IMR-90 (cell line): Measurements from ENCODE around the gene SCGB1C1. TPM values are rescaled to one million over a fixed set of nuclear protein-coding genes. Genes with fewer than 3 reads are reported as not detected.

Experiments used
- ATAC-seq: fragments of 200-7000 bp; cut with Tn5 transposase; 2 replicates; pipeline ENCODE4 v1.9.1; 2020; ENCODE audit warnings: low read depth, mild to moderate bottlenecking, moderate library complexity
- BruUV-seq: library from RNA; stranded (reverse); fragments of 400-500 nt; replicated peaks from 2 replicates; lab custom pipeline; 2021; lab: Mats Ljungman, UMichigan
- CTCF ChIA-PET: fragments of 300-600 bp; formaldehyde crosslinking; extraction: SDS; loops from one replicate; lab custom pipeline; 2021; ENCODE audit warnings: antibody characterized with exemption; lab: Yijun Ruan, JAX
- POLR2A ChIA-PET: fragments of 300-600 bp; sonication (Branson Sonifier 250); formaldehyde crosslinking; loops from one replicate; lab custom pipeline; 2022; ENCODE audit warnings: antibody characterized with exemption; ENCODE audit not compliant: unreplicated experiment; lab: Charles Lee
- DNase-seq: peaks from one replicate; pipeline ENCODE4 v3.0.0; 2013
- H2AFZ ChIP-seq: replicated peaks from 2 replicates; pipeline ENCODE3; 2013; ENCODE audit warnings: low read length, mild to moderate bottlenecking; ENCODE audit not compliant: poor library complexity
- H2AK5ac ChIP-seq: 2 replicates; pipeline ENCODE4 v1.6.1; 2013; ENCODE audit warnings: low read depth, low read length, inconsistent platforms
- H2AK9ac ChIP-seq: replicated peaks from 2 replicates; pipeline ENCODE3; 2013; ENCODE audit warnings: mild to moderate bottlenecking, low read depth, low read length, moderate library complexity; ENCODE audit not compliant: poor library complexity
- H2BK120ac ChIP-seq: 2 replicates; pipeline ENCODE4 v1.6.1; 2013; ENCODE audit warnings: low read depth, low read length, inconsistent platforms
- H2BK15ac ChIP-seq: 3 replicates; pipeline ENCODE4 v1.6.1; 2013; ENCODE audit warnings: low read depth, low read length, inconsistent platforms
- H2BK20ac ChIP-seq: 2 replicates; pipeline ENCODE4 v1.6.1; 2013; ENCODE audit warnings: low read depth, mild to moderate bottlenecking, inconsistent platforms, low read length, moderate library complexity
- H2BK5ac ChIP-seq: 2 replicates; pipeline ENCODE4 v1.6.1; 2013; ENCODE audit warnings: mild to moderate bottlenecking, low read depth, low read length, inconsistent platforms; ENCODE audit not compliant: poor library complexity, severe bottlenecking
- H3K14ac ChIP-seq: replicated peaks from 2 replicates; pipeline ENCODE4 v1.6.1; 2013; ENCODE audit warnings: low read depth, low read length, inconsistent platforms
- H3K18ac ChIP-seq: 2 replicates; pipeline ENCODE4 v1.6.1; 2013; ENCODE audit warnings: low read depth, low read length, control low read depth
- H3K23ac ChIP-seq: 2 replicates; pipeline ENCODE4 v1.6.1; 2013; ENCODE audit warnings: low read depth, low read length, inconsistent platforms
- H3K27ac ChIP-seq: 2 replicates; pipeline ENCODE4 v1.5.1; 2013; ENCODE audit warnings: mild to moderate bottlenecking, control low read depth, low read length; ENCODE audit not compliant: insufficient read depth
- H3K27me3 ChIP-seq: 2 replicates; pipeline ENCODE4 v1.6.1; 2013; ENCODE audit warnings: low read length; ENCODE audit not compliant: control insufficient read depth, insufficient read depth
- H3K36me3 ChIP-seq: 2 replicates; pipeline ENCODE4 v1.6.1; 2013; ENCODE audit warnings: low read length, mixed read lengths; ENCODE audit not compliant: control insufficient read depth, insufficient read depth
- H3K4ac ChIP-seq: 2 replicates; pipeline ENCODE4 v1.6.1; 2013; ENCODE audit warnings: low read depth, low read length, inconsistent platforms
- H3K4me1 ChIP-seq: 2 replicates; pipeline ENCODE4 v1.6.1; 2013; ENCODE audit warnings: low read length, mixed read lengths; ENCODE audit not compliant: control insufficient read depth, insufficient read depth
- H3K4me2 ChIP-seq: 2 replicates; pipeline ENCODE4 v1.6.1; 2013; ENCODE audit warnings: low read depth, mild to moderate bottlenecking, control low read depth, low read length, moderate library complexity
- H3K4me3 ChIP-seq: 2 replicates; pipeline ENCODE4 v1.5.1; 2013; ENCODE audit warnings: low read depth, mild to moderate bottlenecking, control low read depth, low read length, moderate library complexity; ENCODE audit not compliant: insufficient read depth
- H3K56ac ChIP-seq: 2 replicates; pipeline ENCODE4 v1.6.1; 2013; ENCODE audit warnings: low read length, inconsistent platforms; ENCODE audit not compliant: insufficient read depth; ENCODE audit errors: extremely low read depth
- H3K79me1 ChIP-seq, 2 experiments: 2 replicates each; pipeline ENCODE4 v1.6.1; 2013; ENCODE audit warnings: low read length in 2 of 2, inconsistent platforms in 1 of 2, low read depth in 1 of 2
- H3K9ac ChIP-seq: 2 replicates; pipeline ENCODE4 v1.6.1; 2013; ENCODE audit warnings: low read depth, low read length, control low read depth
- H3K9me1 ChIP-seq: 2 replicates; pipeline ENCODE4 v1.6.1; 2013; ENCODE audit warnings: low read length, inconsistent platforms; ENCODE audit not compliant: insufficient read depth
- H3K9me3 ChIP-seq: 2 replicates; pipeline ENCODE4 v1.6.1; 2013; ENCODE audit warnings: low read length; ENCODE audit not compliant: control insufficient read depth, insufficient read depth
- H4K20me1 ChIP-seq: 2 replicates; pipeline ENCODE4 v1.6.1; 2013; ENCODE audit warnings: low read length, inconsistent platforms; ENCODE audit not compliant: insufficient read depth
- H4K5ac ChIP-seq: 2 replicates; pipeline ENCODE4 v1.6.1; 2013; ENCODE audit warnings: mild to moderate bottlenecking, low read depth, low read length, control low read depth
- H4K8ac ChIP-seq, 2 experiments: 2 replicates each; pipeline ENCODE4 v1.6.1; 2013; ENCODE audit warnings: low read depth in 2 of 2, low read length in 2 of 2, control low read depth in 1 of 2, inconsistent platforms in 1 of 2
- H4K91ac ChIP-seq: 2 replicates; pipeline ENCODE4 v1.6.1; 2013; ENCODE audit warnings: low read depth, low read length, inconsistent platforms; ENCODE audit not compliant: insufficient read depth
- CEBPB ChIP-seq: IDR thresholded peaks from 2 replicates; pipeline ENCODE4 v1.6.1; 2012; ENCODE audit warnings: low read depth, low read length, improper control_type of control experiment
- CTCF ChIP-seq: conservative IDR thresholded peaks from 2 replicates; pipeline ENCODE4 v1.5.1; 2012; ENCODE audit warnings: mild to moderate bottlenecking, low read depth, low read length, improper control_type of control experiment
- MAZ ChIP-seq: IDR thresholded peaks from 2 replicates; pipeline ENCODE4 v1.6.1; 2012; ENCODE audit warnings: low read depth, mild to moderate bottlenecking, low read length, improper control_type of control experiment, moderate library complexity, borderline replicate concordance
- POLR2A ChIP-seq: IDR thresholded peaks from 2 replicates; pipeline ENCODE4 v1.6.1; 2012; ENCODE audit warnings: mild to moderate bottlenecking, low read depth, low read length
- RAD21 ChIP-seq: IDR thresholded peaks from 2 replicates; pipeline ENCODE4 v1.6.1; 2012; ENCODE audit warnings: low read length, improper control_type of control experiment
- RFX5 ChIP-seq: IDR thresholded peaks from 2 replicates; pipeline ENCODE4 v1.8.0; 2012; ENCODE audit warnings: low read depth, mild to moderate bottlenecking, low read length, moderate library complexity
- WGBS, 2 experiments: methylation state at CpG; one replicate each; pipeline versions ENCODE4 v1.1.5 to v1.1.7; 2013; ENCODE audit warnings: missing lambda C conversion rate in 2 of 2; ENCODE audit not compliant: insufficient read length in 1 of 2; ENCODE audit errors: extremely low coverage in 2 of 2; 5-methylcytosine and 5-hydroxymethylcytosine counted together
- dilution Hi-C: fragments of 300-500 bp; cut with HindIII; formaldehyde crosslinking; loops from one replicate; pipeline ENCODE4 v1.14.3; 2018; ENCODE audit warnings: low sequenced_read_pairs; ENCODE audit not compliant: unreplicated experiment
- in situ Hi-C: fragments of 300-500 bp; cut with MboI; formaldehyde crosslinking; loops from 3 replicates; pipeline ENCODE4 v1.14.3; 2019; ENCODE audit warnings: low sequenced_read_pairs, inconsistent platforms, mixed read lengths
- intact Hi-C: fragments of 100-400 bp; cut with micrococcal nuclease; formaldehyde crosslinking; loops from 2 replicates; pipeline ENCODE4 v1.10.0; 2022
- polyA plus RNA-seq, 3 experiments: library from polyadenylated mRNA; depleted of rRNA; stranded (reverse); fragments of >200 nt; gene quantifications; 2 replicates each; pipeline ENCODE4 v1.2.3, GENCODE V29; 2012; ENCODE audit warnings: low replicate concordance in 1 of 3
- total RNA-seq: library from RNA; depleted of rRNA; stranded (reverse); fragments of >200 nt; gene quantifications from 2 replicates; pipeline ENCODE4 v1.2.3, GENCODE V29; 2012

SCGB1C1 gene
- total and polyA plus RNA-seq, 2 of the 4 experiments (the other 2 are of a cell fraction): not detected

- Histone ChIP-seq H3K4me1 (peaks cover 25% of the 10 kb centered on the region), H4K20me1 (peaks cover 86% of the 10 kb centered on the region), H3K9ac (peak within 1 kb of the TSS; percentile 95), H4K5ac (peak within 1 kb of the TSS; percentile 56), H4K8ac (peak within 1 kb of the TSS; percentile 90 to 95), H2BK5ac (peak within 1 kb of the TSS; percentile 97), H3K9me1 (peaks cover 30% of the 10 kb centered on the region), H2BK15ac (peak within 1 kb of the TSS; percentile 12; the same call in 1 of the 3 replicates), H3K18ac (peak within 1 kb of the TSS; percentile 84), H3K4ac (peak within 1 kb of the TSS; percentile 99), H2AFZ (peak within 1 kb of the TSS; percentile 91), H3K27me3 (no peaks in the 10 kb centered on the region), H3K79me1 (peaks cover 48 to 87% of the 10 kb centered on the region in 2 experiments; a peak in 3 of 4 replicates), H2AK5ac (peak within 1 kb of the TSS; percentile 96), H3K4me2 (peak within 1 kb of the TSS; percentile 99), H3K14ac (peak within 1 kb of the TSS; percentile 98), H2BK120ac (peak within 1 kb of the TSS; percentile 48; the same call in 1 of the 2 replicates), H4K91ac (peak within 1 kb of the TSS; percentile 89), H2BK20ac (no peak within 1 kb of the TSS), H2AK9ac (peak within 1 kb of the TSS; percentile 99), H3K4me3 (peak within 1 kb of the TSS; percentile 70), H3K27ac (peak within 1 kb of the TSS; percentile 88), H3K9me3 (no peaks in the 10 kb centered on the region), H3K23ac (peak within 1 kb of the TSS; percentile 98), H3K36me3 (peaks cover 60% of the 10 kb centered on the region), H3K56ac (peak within 1 kb of the TSS; percentile 84)
- dilution Hi-C loops (no loop called here), intact Hi-C loops (loop anchor here (2.0 to 5.0 kb wide), 4 partner anchors 100 to 310 kb away; partner anchors contain the start of gene IFITM2), in situ Hi-C loops (no loop called here)
- peak; percentile 96 for TF ChIP-seq MAZ
- TF ChIP-seq RAD21: no peak
- peak; percentile 44; the same call in 1 of the 2 replicates for TF ChIP-seq CEBPB
- no peak for TF ChIP-seq CTCF
- no peak for TF ChIP-seq RFX5
- TF ChIP-seq POLR2A: peak; percentile 96
- no TSS peak for BruUV-seq
- peak; percentile 99 for DNase-seq
- 1% methylated on average over 32 of the region's 63 CpGs; no CpG with 5 or more reads in 1 of the 2 experiments for WGBS, 2 experiments
- ATAC-seq: peak; percentile 76
- POLR2A ChIA-PET: interaction anchor here (0.8 kb wide), 1 partner anchor 37 kb away, joined by 3 read pairs; no protein-coding TSS in a partner anchor
- CTCF ChIA-PET: interaction anchor here (0.5 kb wide), 1 partner anchor 27 kb away, joined by 3 read pairs; no protein-coding TSS in a partner anchor
Observed at GRCh38 chr11:207208-207862, 14.5 kb downstream of the SCGB1C1 start, which contains the start of the genes BET1L and RIC8A. BET1L (minus strand) TSS chr11:207399; CDS start chr11:207321, 78 bp downstream. RIC8A (plus strand) TSS chr11:207708; CDS start chr11:208855, 1,147 bp downstream.
